ENCODE measurements around the gene KIFC1.

DNA sequence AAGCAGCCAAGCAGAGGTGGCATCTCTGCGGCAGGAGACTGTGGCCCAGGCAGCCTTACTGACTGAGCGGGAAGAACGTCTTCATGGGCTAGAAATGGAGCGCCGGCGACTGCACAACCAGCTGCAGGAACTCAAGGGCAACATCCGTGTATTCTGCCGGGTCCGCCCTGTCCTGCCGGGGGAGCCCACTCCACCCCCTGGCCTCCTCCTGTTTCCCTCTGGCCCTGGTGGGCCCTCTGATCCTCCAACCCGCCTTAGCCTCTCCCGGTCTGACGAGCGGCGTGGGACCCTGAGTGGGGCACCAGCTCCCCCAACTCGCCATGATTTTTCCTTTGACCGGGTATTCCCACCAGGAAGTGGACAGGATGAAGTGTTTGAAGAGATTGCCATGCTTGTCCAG, 13.3 kb downstream of the KIFC1 start:
- TF ChIP-seq, protein P1, sequence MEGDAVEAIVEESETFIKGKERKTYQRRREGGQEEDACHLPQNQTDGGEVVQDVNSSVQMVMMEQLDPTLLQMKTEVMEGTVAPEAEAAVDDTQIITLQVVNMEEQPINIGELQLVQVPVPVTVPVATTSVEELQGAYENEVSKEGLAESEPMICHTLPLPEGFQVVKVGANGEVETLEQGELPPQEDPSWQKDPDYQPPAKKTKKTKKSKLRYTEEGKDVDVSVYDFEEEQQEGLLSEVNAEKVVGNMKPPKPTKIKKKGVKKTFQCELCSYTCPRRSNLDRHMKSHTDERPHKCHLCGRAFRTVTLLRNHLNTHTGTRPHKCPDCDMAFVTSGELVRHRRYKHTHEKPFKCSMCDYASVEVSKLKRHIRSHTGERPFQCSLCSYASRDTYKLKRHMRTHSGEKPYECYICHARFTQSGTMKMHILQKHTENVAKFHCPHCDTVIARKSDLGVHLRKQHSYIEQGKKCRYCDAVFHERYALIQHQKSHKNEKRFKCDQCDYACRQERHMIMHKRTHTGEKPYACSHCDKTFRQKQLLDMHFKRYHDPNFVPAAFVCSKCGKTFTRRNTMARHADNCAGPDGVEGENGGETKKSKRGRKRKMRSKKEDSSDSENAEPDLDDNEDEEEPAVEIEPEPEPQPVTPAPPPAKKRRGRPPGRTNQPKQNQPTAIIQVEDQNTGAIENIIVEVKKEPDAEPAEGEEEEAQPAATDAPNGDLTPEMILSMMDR (conservative IDR thresholded peaks at IDR 0.05 in 1 of 2, IDR thresholded peaks at IDR 0.05 in 1 of 2; ENCODE audit: low read depth in 1 of 2, low read length in 2 of 2) = no peak
- TF ChIP-seq EZH2 (IDR thresholded peaks at IDR 0.05; ENCODE audit: low read length, missing control alignments) = no peak
